ENCODE measurements around the gene ITGA1.

Gene ITGA1

DNA sequence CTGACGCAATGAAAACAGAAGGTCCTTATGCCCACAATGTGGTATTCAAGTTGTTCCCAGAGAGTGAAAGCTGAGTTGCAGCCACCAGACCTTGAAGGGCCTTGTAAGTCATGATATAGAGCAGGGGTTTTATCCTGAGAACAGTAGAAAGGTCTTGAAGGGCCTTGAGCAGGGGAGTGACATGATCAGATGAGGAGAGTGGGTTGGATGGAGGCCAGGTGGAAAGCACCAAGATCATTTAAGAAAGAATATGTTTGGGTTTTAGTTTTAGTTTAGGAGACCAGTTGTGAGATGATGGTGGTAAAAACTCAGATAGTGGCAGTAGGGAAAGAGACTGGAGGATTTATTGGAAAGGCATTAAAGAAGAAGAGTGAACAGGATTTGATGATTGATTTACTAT lies 207.4 kb downstream of the ITGA1 start:
- Histone ChIP-seq H3K27me3 (replicated peaks; ENCODE audit: insufficient read depth, low read length) (no peaks in the 10 kb centered on the region), H3K9me3 (replicated peaks; ENCODE audit: insufficient read depth, low read length) (no peaks in the 10 kb centered on the region), H3K4me1 (ENCODE audit: low read length) (no peaks in the 10 kb centered on the region), H3K36me3 (replicated peaks; ENCODE audit: insufficient read depth, low read length) (no peaks in the 10 kb centered on the region), H3K9ac (ENCODE audit: low read length) (no peak overlapping the region), H3K9me2 (replicated peaks; ENCODE audit: insufficient read depth, low read length) (no peaks in the 10 kb centered on the region), H2AFZ (ENCODE audit: low read length) (no peak overlapping the region), H3F3A (ENCODE audit: insufficient read depth, low read length) (no peaks in the 10 kb centered on the region), H3K27ac (ENCODE audit: low read length) (no peak overlapping the region), H4K20me1 (ENCODE audit: insufficient read depth, low read length) (no peaks in the 10 kb centered on the region), H3K4me3 (ENCODE audit: low read length) (no peak overlapping the region), H3K4me2 (ENCODE audit: low read depth, low read length) (no peak overlapping the region), H3K79me2 (ENCODE audit: low read length) (no peaks in the 10 kb centered on the region)
- no peak for TF ChIP-seq EZH2 (optimal IDR thresholded peaks at IDR 0.05; ENCODE audit: low read depth, low read length)
- no peak for TF ChIP-seq EZH2phosphoT487 (IDR thresholded peaks at IDR 0.05; ENCODE audit: low read length)
- TF ChIP-seq, protein P1, sequence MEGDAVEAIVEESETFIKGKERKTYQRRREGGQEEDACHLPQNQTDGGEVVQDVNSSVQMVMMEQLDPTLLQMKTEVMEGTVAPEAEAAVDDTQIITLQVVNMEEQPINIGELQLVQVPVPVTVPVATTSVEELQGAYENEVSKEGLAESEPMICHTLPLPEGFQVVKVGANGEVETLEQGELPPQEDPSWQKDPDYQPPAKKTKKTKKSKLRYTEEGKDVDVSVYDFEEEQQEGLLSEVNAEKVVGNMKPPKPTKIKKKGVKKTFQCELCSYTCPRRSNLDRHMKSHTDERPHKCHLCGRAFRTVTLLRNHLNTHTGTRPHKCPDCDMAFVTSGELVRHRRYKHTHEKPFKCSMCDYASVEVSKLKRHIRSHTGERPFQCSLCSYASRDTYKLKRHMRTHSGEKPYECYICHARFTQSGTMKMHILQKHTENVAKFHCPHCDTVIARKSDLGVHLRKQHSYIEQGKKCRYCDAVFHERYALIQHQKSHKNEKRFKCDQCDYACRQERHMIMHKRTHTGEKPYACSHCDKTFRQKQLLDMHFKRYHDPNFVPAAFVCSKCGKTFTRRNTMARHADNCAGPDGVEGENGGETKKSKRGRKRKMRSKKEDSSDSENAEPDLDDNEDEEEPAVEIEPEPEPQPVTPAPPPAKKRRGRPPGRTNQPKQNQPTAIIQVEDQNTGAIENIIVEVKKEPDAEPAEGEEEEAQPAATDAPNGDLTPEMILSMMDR (IDR thresholded peaks at IDR 0.05; ENCODE audit: low read length), result no peak
- no peak for DNase-seq

DNA sequence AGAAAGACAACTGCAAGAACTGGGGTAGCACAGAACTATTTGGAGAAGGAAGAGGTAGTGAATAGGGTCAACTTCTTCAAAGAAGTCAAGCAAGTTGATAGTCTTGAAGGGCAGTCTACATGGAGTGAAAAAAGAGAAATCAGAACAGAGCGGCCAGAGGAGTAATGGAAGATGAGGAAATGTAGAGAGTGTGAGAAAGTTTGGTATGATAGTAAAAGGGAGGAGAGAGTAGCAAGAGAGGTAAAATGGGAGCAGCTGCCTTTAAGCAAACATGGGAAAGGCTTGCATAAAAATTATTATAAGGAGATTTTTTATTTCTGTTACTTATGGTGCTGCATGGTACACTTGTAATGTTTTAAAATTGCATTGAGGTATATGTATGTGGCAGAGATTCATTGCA lies 208.2 kb downstream of the ITGA1 start:
- no peaks in the 10 kb centered on the region for H3K27me3 ChIP-seq (replicated peaks; ENCODE audit: insufficient read depth, low read length)
- DNase-seq, result no peak
- H3K9ac ChIP-seq (ENCODE audit: low read length), result no peak overlapping the region
- no peaks in the 10 kb centered on the region for H3K9me3 ChIP-seq (replicated peaks; ENCODE audit: insufficient read depth, low read length)
- no peak overlapping the region for H3K4me3 ChIP-seq (ENCODE audit: low read length)
- H3F3A ChIP-seq (ENCODE audit: insufficient read depth, low read length), result no peaks in the 10 kb centered on the region
- H4K20me1 ChIP-seq (ENCODE audit: insufficient read depth, low read length), result no peaks in the 10 kb centered on the region
- no peaks in the 10 kb centered on the region for H3K9me2 ChIP-seq (replicated peaks; ENCODE audit: insufficient read depth, low read length)
- H3K4me1 ChIP-seq (ENCODE audit: low read length), result no peaks in the 10 kb centered on the region
- no peaks in the 10 kb centered on the region for H3K36me3 ChIP-seq (replicated peaks; ENCODE audit: insufficient read depth, low read length)
- no peak overlapping the region for H3K27ac ChIP-seq (ENCODE audit: low read length)
- H3K79me2 ChIP-seq (ENCODE audit: low read length), result no peaks in the 10 kb centered on the region
- TF ChIP-seq EZH2 (optimal IDR thresholded peaks at IDR 0.05; ENCODE audit: low read depth, low read length) (no peak), EZH2phosphoT487 (IDR thresholded peaks at IDR 0.05; ENCODE audit: low read length) (no peak)
- TF ChIP-seq, protein P1 (IDR thresholded peaks at IDR 0.05; ENCODE audit: low read length), result no peak
- H3K4me2 ChIP-seq (ENCODE audit: low read depth, low read length), result no peak overlapping the region
- H2AFZ ChIP-seq (ENCODE audit: low read length), result no peak overlapping the region

DNA sequence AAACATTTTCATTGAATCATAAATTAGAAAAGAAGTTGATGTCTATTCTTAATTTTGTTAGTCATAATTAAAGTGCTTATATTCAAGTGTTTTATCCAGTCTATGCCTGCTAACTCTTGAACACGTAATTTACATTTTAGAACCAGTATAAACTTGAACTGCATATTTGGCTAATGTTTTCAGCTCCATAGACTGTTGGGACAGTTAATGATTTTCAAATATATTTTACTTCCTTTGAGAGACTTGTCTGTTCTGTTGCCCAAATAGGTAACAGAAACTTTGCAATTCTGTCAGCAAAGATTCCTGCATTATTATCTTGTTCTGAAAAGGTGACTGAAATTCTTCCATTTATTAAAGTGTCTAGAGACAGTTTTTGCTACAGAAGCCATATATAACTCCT lies 209.3 kb downstream of the ITGA1 start:
- TF ChIP-seq, protein P1 (IDR thresholded peaks at IDR 0.05; ENCODE audit: low read length), result no peak
- TF ChIP-seq EZH2phosphoT487 (IDR thresholded peaks at IDR 0.05; ENCODE audit: low read length) (no peak), EZH2 (optimal IDR thresholded peaks at IDR 0.05; ENCODE audit: low read depth, low read length) (no peak)
- H3K27ac ChIP-seq (ENCODE audit: low read length), result no peak overlapping the region
- no peaks in the 10 kb centered on the region for H3K36me3 ChIP-seq (replicated peaks; ENCODE audit: insufficient read depth, low read length)
- no peak for DNase-seq
- no peaks in the 10 kb centered on the region for H3F3A ChIP-seq (ENCODE audit: insufficient read depth, low read length)
- H4K20me1 ChIP-seq (ENCODE audit: insufficient read depth, low read length), result no peaks in the 10 kb centered on the region
- H3K9me3 ChIP-seq (replicated peaks; ENCODE audit: insufficient read depth, low read length), result no peaks in the 10 kb centered on the region
- H3K4me3 ChIP-seq (ENCODE audit: low read length), result no peak overlapping the region
- no peaks in the 10 kb centered on the region for H3K9me2 ChIP-seq (replicated peaks; ENCODE audit: insufficient read depth, low read length)
- H2AFZ ChIP-seq (ENCODE audit: low read length), result no peak overlapping the region
- H3K4me1 ChIP-seq (ENCODE audit: low read length), result no peaks in the 10 kb centered on the region
- no peaks in the 10 kb centered on the region for H3K79me2 ChIP-seq (ENCODE audit: low read length)
- H3K27me3 ChIP-seq (replicated peaks; ENCODE audit: insufficient read depth, low read length), result no peaks in the 10 kb centered on the region
- H3K4me2 ChIP-seq (ENCODE audit: low read depth, low read length), result no peak overlapping the region
- H3K9ac ChIP-seq (ENCODE audit: low read length), result no peak overlapping the region
